HG02885 (cell line): Measurements from ENCODE around the gene CDH18.

Experiments
- ATAC-seq: cut with Tn5 transposase; IDR thresholded peaks from one replicate; pipeline ENCODE4 v1.9.1; 2021; ENCODE audit warnings: mild to moderate bottlenecking; ENCODE audit not compliant: unreplicated experiment, poor library complexity

The CDH18 gene

DNA sequence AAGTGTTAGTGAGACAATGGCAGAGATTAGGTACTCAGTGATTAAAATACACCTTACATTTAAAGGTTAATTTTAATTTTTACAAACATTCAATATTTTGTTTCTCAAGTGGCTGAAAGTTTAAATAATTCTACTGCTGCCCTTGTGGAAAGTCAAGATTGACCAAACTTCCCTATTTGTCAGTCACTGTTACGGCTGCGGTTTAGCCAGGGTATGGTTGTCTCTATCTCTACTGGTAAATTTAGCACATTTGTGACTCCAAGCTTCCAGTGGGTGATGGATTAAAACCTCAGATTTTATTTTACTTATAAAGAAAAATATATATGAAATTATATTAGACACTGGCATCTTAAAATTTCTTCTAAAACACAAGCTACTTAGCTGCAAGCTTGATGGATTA, 368.4 kb downstream of the CDH18 start:
- ATAC-seq: no peak

DNA sequence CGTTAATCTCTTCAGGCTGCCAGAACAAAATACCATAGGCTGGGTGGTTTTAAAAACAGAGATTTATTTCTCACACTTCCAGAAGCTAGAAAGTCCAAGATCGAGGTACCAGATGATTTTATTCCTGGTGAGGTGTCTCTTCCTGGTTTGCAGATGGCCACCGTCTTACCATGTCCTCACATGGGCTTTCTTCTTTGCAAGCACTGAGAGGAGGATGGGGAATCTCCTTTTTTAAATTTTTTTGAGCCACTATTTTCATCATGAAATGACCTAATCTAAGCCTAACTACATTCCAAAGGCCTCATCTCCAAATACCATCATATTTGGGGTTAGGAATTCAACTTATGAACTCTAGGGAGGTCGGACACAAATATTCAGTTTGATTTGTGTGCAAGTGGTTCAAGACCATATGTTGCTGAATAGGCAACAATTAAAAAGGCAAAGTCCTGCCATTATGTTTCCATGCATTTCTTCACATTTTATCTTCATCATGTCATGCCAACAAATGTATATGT, 371.2 kb downstream of the CDH18 start:
- ATAC-seq: no peak

GRCh38 chr5:19615661-19616060, 372.3 kb downstream of the CDH18 start:
- ATAC-seq: no peak

DNA sequence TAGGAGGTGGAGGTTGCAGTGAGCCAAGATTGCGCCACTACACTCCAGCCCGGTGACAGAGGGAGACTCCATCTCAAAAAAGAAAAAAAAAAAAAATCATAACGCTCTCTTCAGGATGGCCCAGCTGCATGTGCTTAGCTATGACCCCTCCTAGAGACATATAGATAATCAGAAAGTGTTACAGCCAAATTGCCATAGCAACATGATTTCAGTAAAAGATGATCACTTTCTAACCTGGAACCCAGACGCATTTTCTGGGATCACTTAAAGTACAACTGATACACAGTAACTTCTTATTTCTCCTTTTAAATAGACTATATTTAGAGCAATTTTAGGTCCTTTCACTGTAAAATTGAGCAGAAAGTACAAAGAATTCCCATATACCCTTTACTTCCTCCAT, 372.9 kb downstream of the CDH18 start:
- no peak for ATAC-seq

DNA sequence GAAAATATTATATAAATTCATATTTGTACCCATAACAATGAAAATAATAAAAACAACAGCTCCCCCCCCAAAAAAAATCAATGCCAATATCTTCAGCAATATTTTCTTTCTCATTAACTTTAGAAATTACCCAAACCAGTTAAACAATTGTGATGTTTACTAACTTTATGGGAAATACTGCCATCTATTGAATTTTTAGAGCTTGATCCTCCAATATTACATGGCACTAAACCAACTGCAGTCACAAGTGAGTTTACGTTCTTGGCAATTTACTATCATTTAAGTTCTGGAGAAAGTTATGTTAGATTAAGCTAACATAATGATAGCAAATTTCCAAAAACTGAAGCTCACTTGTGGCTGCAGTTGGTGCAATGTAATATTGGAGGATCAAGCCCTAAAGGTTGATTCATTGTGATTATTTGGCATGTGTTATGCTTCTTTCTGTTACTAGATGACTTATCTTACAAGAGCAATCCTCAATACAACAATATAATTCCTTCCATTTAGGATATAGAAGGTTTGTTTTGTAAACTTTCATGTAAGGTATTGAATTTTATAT, 379.5 kb downstream of the CDH18 start:
- ATAC-seq: no peak

DNA sequence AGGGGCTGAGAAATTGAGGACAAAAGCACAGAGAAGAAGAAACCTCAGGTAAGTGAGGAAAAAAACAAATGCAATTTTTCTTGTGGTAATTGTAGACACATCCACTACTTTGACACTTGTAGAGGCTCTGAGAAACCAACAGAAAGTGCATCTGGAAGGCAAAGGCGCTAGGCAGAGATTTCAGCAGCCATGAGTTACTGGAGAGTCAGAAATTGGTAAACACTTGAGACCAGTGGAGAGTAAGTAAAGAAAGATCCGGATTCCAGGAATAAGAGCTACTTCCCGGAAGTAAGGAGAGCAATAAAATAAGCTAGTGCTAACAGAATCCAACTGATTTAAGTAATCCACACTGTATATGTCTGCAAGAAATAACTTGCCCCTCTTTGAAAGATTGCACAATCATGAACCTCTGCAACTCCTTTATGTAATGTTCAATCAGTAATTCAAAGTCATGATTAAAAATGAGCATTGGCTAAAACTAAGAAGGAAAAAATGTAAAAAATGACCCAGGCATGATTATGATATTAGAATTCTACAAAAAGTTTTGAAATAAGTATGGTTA, 382.1 kb downstream of the CDH18 start:
- no peak for ATAC-seq

DNA sequence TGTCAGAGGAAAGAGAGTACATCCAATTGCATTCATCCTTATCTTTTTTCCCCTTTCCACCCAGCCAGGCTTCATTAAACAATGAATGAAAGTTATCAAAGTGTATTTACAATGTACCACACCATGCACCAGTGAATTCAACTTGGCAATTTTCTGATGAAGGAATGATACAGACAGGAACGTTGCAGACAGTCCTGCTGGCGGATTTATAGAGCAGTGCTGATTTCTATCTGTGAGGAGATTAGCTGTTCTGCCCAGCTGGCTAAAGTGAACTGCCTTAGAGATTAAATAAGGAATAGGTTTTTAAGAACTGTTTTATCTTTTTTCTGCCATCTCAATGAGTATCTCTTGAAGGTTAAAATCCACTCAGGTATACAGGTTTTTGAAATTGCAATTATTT, 403.9 kb downstream of the CDH18 start:
- ATAC-seq: no peak

DNA sequence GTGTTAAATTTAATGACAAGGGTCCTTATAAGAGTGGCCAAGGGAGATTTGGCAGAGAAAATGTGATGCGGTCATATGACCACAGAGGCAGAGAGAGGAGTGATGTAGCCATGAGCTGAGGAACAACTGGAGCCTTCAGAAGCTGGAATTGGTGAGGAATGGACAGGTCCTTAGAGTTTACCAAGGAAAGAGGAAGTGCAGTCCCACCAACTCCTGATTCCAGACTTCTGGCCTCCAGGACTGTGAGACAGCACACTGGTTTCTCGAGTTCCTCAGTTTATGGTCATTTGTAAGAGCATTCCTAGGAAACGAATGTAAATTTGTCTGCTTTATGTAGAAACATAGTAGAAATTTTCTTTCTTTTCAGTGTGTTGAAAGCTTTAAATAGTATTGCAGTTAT, 410.1 kb downstream of the CDH18 start:
- no peak for ATAC-seq

DNA sequence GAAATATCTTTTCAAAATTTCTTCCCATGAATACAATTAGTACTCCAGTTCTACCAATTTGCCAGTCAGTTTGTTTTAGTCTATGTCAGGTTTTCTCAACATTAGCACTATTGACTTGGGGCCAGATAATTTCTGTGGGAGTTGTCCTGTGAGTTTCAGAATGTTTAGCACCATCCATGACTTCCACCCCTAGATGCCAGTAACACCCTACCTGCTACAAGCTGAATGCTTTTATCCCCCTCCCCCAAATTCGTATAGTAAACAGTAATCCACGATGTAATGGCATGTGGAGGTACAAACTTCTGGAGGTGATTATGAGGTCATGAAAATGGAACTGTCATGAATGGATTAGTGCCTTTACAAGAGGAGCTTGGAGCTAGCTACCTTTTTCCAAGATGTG, 420.0 kb downstream of the CDH18 start:
- no peak for ATAC-seq

GRCh38 chr5:19565466-19565865, 422.5 kb downstream of the CDH18 start:
- no peak for ATAC-seq

GRCh38 chr5:19564036-19564435, 424.0 kb downstream of the CDH18 start:
- no peak for ATAC-seq

GRCh38 chr5:19555876-19556275, 432.1 kb downstream of the CDH18 start:
- ATAC-seq: no peak

- no peak for ATAC-seq
Measured at GRCh38 chr5:19555436-19555835, 432.6 kb downstream of the CDH18 start.

GRCh38 chr5:19554524-19554923, 433.5 kb downstream of the CDH18 start:
- ATAC-seq: no peak

DNA sequence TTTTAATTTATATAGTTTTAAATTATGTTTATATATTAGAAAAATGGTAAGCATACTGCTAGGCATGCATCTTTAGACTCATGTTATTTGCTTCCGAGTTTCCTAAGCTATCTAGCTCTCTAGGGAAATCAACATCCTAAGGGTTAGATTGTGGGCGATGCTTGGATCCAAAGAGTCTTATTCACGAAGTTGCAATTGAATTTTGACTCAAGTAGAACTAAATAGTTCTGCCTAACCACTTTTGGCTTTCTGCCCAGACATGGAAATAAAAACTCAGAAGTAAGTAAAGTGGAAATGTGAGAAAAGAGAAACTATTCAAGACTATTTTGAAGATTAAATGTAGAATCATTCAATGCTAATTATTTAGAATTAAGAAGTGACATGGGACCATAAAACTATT, 440.4 kb downstream of the CDH18 start:
- no peak for ATAC-seq

DNA sequence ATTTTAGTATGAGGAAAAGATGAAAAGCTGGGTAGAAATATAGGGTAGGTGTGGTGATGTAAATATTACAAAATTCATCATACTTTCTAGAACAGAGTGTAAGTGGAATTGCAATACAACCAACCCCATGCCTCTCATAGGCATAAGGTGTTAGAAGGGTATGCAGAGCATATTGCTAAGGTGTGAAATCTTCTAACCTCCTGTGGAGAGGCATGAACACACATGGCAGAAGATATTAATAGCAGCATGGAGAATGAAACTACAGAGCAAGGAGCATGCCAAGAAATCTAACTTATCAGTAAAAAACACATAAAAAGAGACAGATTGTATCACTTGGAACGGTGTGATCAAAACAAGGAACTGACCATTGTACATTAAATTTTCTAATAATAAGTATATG, 441.5 kb downstream of the CDH18 start:
- no peak for ATAC-seq

DNA sequence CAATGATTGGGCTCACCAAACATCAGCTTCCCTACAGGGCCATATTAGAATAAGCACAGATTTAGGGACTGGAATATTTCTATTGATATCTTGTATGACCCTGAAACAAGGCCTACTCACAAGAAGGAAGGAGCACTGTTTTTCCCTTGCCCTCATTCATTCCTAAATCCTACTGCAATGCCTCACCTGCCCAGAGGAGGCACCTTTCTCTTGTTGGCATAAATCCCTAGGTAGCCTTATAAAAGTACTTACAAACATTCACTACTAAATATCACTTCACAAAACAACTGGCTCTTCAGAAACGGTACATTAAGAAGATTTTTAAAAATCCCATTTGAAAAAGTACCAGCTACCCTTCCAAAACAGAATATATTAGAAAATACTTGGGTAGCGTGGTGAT, 449.4 kb downstream of the CDH18 start:
- no peak for ATAC-seq

DNA sequence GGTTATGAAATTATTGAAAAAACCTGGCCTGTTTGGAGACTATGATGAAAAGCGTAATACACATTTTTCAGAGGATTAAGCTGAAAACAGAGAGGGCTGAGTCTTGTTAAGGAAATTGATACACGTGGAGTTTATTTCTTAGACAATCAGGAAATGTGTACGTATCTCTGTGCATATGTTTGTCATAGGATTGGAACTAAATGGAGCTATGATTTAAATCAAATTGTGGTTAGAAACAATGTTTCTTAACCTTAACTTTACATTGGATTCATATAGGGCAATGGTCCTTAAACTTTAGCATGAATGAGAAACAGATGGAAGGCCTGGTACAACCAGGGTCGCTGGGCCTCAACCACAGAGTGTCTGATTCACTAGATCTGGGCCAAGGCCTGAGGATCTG, 451.6 kb downstream of the CDH18 start:
- ATAC-seq: no peak

GRCh38 chr5:19534751-19535150, 453.2 kb downstream of the CDH18 start:
- no peak for ATAC-seq

DNA sequence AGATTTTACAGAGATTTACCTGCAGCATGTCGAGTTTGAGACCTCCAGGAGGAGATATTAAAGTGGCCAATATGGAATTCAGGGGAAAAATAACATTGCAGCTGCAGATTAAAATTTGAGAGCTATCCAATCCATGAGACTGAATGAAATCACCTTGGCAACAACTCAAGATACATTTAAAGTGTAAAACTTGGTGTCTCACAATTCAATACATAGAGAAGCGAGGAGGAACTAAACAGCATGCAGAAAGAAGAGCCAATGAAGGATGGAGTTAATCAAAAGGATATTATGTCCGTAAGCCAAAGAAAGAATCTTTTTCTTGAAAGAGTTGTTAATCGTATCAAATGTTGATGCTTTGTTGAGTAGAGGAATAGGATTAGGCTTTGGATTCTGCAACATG, 455.1 kb downstream of the CDH18 start:
- no peak for ATAC-seq

DNA sequence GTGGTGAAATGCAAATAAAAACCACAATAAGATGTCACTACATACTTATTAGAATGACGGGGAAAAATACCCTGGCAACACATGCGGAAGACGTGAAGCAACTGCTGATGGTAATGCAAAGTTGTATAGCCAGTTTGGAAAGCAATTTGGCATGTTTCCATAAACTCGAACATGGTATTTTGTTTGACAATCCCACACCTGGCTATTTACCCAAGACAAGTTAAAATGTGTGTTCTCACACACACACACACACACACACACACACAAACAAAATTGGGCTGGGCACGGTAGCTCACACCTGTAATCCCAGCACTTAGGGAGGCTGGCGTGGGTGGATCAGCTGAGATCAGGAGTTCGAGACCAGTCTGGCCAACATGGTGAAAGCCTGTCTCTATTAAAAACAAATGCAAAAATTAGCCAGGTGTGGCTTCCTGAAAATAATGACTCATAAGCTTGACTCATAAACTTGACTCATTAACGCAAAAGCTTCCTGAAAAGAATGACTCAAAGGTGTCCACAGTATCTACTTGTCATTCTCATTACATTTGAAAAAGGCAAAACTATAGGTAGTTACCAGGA, 456.5 kb downstream of the CDH18 start:
- ATAC-seq: no peak

DNA sequence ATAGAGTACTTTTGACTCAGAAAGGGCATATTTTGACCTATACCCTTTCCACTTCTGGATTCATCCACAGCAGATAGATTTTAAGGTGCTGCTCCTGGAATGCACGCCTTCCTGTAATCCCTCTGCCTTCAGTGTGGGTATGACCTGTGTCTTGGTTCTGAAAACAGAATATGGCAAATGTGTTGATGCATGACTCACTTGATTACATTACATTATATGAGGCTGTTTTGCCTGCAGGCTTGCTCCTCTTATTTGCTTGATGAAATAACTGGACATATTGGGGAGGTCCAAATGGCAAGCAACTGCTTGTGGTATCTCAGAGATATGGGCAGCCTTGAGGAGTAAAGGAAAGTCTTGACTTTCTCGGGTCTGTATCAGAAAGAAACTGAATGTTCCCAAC, 468.6 kb downstream of the CDH18 start:
- no peak for ATAC-seq
